ENCODE data around the gene RAB11FIP2.

DNA sequence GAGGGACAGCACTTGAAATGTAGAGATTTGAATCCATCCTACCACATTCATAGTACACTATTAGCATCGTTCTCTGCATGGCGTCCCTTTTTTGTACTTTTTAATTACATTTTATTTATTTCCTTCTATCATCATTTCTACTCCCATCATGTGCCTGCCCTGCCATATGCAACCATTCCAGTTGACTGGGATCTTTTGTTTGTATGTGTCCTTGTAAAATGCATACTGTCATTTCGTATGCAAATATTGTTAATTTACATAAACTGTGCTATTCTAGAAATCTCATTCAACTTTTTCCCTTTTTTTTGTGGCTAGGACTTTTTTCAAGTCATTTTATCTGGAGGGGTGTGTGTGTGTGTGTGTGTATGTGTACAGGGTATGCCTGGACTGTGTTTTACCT lies 57.9 kb downstream of the RAB11FIP2 start:
- TF ChIP-seq POLR2A (IDR thresholded peaks at IDR 0.05) (no peak), POLR2AphosphoS5 (IDR thresholded peaks at IDR 0.05) (no peak)
- TF ChIP-seq, protein P1, sequence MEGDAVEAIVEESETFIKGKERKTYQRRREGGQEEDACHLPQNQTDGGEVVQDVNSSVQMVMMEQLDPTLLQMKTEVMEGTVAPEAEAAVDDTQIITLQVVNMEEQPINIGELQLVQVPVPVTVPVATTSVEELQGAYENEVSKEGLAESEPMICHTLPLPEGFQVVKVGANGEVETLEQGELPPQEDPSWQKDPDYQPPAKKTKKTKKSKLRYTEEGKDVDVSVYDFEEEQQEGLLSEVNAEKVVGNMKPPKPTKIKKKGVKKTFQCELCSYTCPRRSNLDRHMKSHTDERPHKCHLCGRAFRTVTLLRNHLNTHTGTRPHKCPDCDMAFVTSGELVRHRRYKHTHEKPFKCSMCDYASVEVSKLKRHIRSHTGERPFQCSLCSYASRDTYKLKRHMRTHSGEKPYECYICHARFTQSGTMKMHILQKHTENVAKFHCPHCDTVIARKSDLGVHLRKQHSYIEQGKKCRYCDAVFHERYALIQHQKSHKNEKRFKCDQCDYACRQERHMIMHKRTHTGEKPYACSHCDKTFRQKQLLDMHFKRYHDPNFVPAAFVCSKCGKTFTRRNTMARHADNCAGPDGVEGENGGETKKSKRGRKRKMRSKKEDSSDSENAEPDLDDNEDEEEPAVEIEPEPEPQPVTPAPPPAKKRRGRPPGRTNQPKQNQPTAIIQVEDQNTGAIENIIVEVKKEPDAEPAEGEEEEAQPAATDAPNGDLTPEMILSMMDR (IDR thresholded peaks at IDR 0.05): no peak

Measured in transverse colon (tissue), 4 donors.